Neuronal stem cell (in vitro differentiated cells): ENCODE data around the gene MYOG.

Source experiments
- DNase-seq: peaks from one replicate; pipeline ENCODE4 v3.0.0-alpha.2; 2013; ENCODE audit warnings: low spot score
- H2AFZ ChIP-seq: one replicate; pipeline ENCODE4 v1.6.1; 2013; ENCODE audit warnings: mild to moderate bottlenecking, low read length, inconsistent platforms
- H2AK5ac ChIP-seq: 2 replicates; pipeline ENCODE4 v1.6.1; 2013; ENCODE audit warnings: low read depth, mild to moderate bottlenecking, inconsistent platforms, low read length, moderate library complexity, mixed read lengths
- H2BK120ac ChIP-seq: 2 replicates; pipeline ENCODE4 v1.6.1; 2013; ENCODE audit warnings: low read depth, mild to moderate bottlenecking, inconsistent platforms, low read length, moderate library complexity, mixed read lengths
- H2BK12ac ChIP-seq: one replicate; pipeline ENCODE4 v1.6.1; 2013; ENCODE audit warnings: low read length, inconsistent platforms
- H2BK15ac ChIP-seq: 2 replicates; pipeline ENCODE4 v1.6.1; 2013; ENCODE audit warnings: mild to moderate bottlenecking, low read length, inconsistent platforms, mixed read lengths
- H2BK5ac ChIP-seq: one replicate; pipeline ENCODE4 v1.6.1; 2013; ENCODE audit warnings: inconsistent platforms, mild to moderate bottlenecking, low read length, moderate library complexity
- H3K14ac ChIP-seq: one replicate; pipeline ENCODE4 v1.6.1; 2013; ENCODE audit warnings: low read length, inconsistent platforms
- H3K18ac ChIP-seq: 2 replicates; pipeline ENCODE4 v1.6.1; 2013; ENCODE audit warnings: low read length, inconsistent platforms
- H3K23ac ChIP-seq: 2 replicates; pipeline ENCODE4 v1.6.1; 2013; ENCODE audit warnings: low read depth, mild to moderate bottlenecking, mixed read lengths, low read length, inconsistent platforms; ENCODE audit not compliant: poor library complexity
- H3K27ac ChIP-seq: replicated peaks from 3 replicates; pipeline ENCODE4 v1.5.1; 2013; ENCODE audit warnings: low read length, inconsistent platforms
- H3K27me3 ChIP-seq, 3 experiments: 2 replicates each; pipeline ENCODE4 v1.6.1; 2013; ENCODE audit warnings: low read length in 3 of 3, mild to moderate bottlenecking in 2 of 3, inconsistent platforms in 1 of 3, low read depth in 1 of 3, mixed read lengths in 1 of 3, moderate library complexity in 1 of 3; ENCODE audit not compliant: control insufficient read depth in 3 of 3, insufficient read depth in 3 of 3
- H3K36me3 ChIP-seq, 2 donors: replicated peaks in 1 of 2; 2 replicates each; pipeline ENCODE4 v1.6.1; 2013; ENCODE audit warnings: low read length in 2 of 2; ENCODE audit not compliant: control insufficient read depth in 2 of 2, insufficient read depth in 2 of 2
- H3K4ac ChIP-seq: 2 replicates; pipeline ENCODE4 v1.6.1; 2013; ENCODE audit warnings: inconsistent platforms, mild to moderate bottlenecking, low read length, moderate library complexity
- H3K4me1 ChIP-seq, 2 donors: 1 replicate in 1 of 2; 2 replicates in 1 of 2; pipeline ENCODE4 v1.6.1; 2013; ENCODE audit warnings: low read length in 2 of 2, low read depth in 1 of 2; ENCODE audit not compliant: control insufficient read depth in 2 of 2, insufficient read depth in 1 of 2
- H3K4me2 ChIP-seq: one replicate; pipeline ENCODE4 v1.6.1; 2013; ENCODE audit warnings: mild to moderate bottlenecking, low read length, inconsistent platforms; ENCODE audit not compliant: insufficient read depth, poor library complexity, severe bottlenecking
- H3K4me3 ChIP-seq, 2 donors: 2 replicates each; pipeline ENCODE4 v1.5.1; 2013; ENCODE audit warnings: low read length in 2 of 2, mild to moderate bottlenecking in 2 of 2, inconsistent platforms in 1 of 2, moderate library complexity in 1 of 2
- H3K79me1 ChIP-seq: one replicate; pipeline ENCODE4 v1.6.1; 2013; ENCODE audit warnings: low read depth, mild to moderate bottlenecking, inconsistent platforms, low read length, moderate library complexity
- H3K9ac ChIP-seq: one replicate; pipeline ENCODE4 v1.6.1; 2013; ENCODE audit warnings: mild to moderate bottlenecking, low read depth, low read length, inconsistent platforms; ENCODE audit not compliant: poor library complexity
- H3K9me3 ChIP-seq, 2 donors: replicated peaks in 1 of 2; 2 replicates each; pipeline versions ENCODE3 to v1.6.1; 2013; ENCODE audit warnings: low read length in 2 of 2, mild to moderate bottlenecking in 2 of 2, inconsistent platforms in 1 of 2, low read depth in 1 of 2, mixed read lengths in 1 of 2, moderate library complexity in 1 of 2; ENCODE audit not compliant: control insufficient read depth in 2 of 2, insufficient read depth in 1 of 2
- H4K8ac ChIP-seq: one replicate; pipeline ENCODE4 v1.6.1; 2013; ENCODE audit warnings: low read depth, mild to moderate bottlenecking, inconsistent platforms, low read length, moderate library complexity
- H4K91ac ChIP-seq: one replicate; pipeline ENCODE4 v1.6.1; 2013; ENCODE audit warnings: low read length, low read depth, mild to moderate bottlenecking, inconsistent platforms; ENCODE audit not compliant: poor library complexity
- WGBS, 2 donors: extraction: QIAGEN DNeasy Blood & Tissue Kit; methylation state at CpG; one replicate each; pipeline ENCODE4 v1.1.7; 2013; ENCODE audit warnings: missing lambda C conversion rate in 2 of 2, mixed read lengths in 1 of 2; ENCODE audit not compliant: insufficient read length in 2 of 2, insufficient replicate concordance in 1 of 2; ENCODE audit errors: extremely low coverage in 2 of 2; 5-methylcytosine and 5-hydroxymethylcytosine counted together

The MYOG gene

GRCh38 chr1:203038217-203038741, 47.5 kb downstream of the MYOG start:
- Histone ChIP-seq H3K18ac (no peak overlapping the region), H2BK120ac (no peak overlapping the region), H3K27ac (no peak overlapping the region), H4K91ac (no peak overlapping the region), H3K4me3 (no peak overlapping the region), H2BK5ac (peak overlapping the region; percentile 7), H2BK12ac (no peak overlapping the region), H3K79me1 (no peaks in the 10 kb centered on the region), H3K9ac (peak overlapping the region; percentile 10), H3K4me1 (no peaks in the 10 kb centered on the region), H2AFZ (no peak overlapping the region), H4K8ac (no peak overlapping the region), H3K23ac (peak overlapping the region; percentile 36), H2BK15ac (no peak overlapping the region), H3K4ac (no peak overlapping the region), H3K36me3 (no peaks in the 10 kb centered on the region), H3K27me3 (peaks cover 0 to 58% (median 0%) of the 10 kb centered on the region in 3 experiments), H3K4me2 (no peak overlapping the region), H2AK5ac (peak overlapping the region; percentile 47), H3K14ac (no peak overlapping the region), H3K9me3 (no peaks in the 10 kb centered on the region)
- WGBS, 2 donors = no CpG with 5 or more reads among the region's 9 CpGs
- DNase-seq = no peak

GRCh38 chr1:203037509-203038190, 48.2 kb downstream of the MYOG start:
- peak overlapping the region; percentile 35 for H2BK120ac ChIP-seq
- no peak overlapping the region for H3K4ac ChIP-seq
- no peaks in the 10 kb centered on the region for H3K9me3 ChIP-seq
- no peak overlapping the region for H2BK12ac ChIP-seq
- no peaks in the 10 kb centered on the region for H3K36me3 ChIP-seq
- H4K8ac ChIP-seq = no peak overlapping the region
- H3K4me3 ChIP-seq = no peak overlapping the region
- no peak overlapping the region for H2BK15ac ChIP-seq
- no peak overlapping the region for H2AK5ac ChIP-seq
- no CpG with 5 or more reads among the region's 10 CpGs for WGBS, 2 donors
- H4K91ac ChIP-seq = no peak overlapping the region
- no peak overlapping the region for H3K9ac ChIP-seq
- no peak overlapping the region for H3K14ac ChIP-seq
- H3K18ac ChIP-seq = no peak overlapping the region
- H3K4me2 ChIP-seq = no peak overlapping the region
- no peak overlapping the region for H3K23ac ChIP-seq
- no peaks in the 10 kb centered on the region for H3K79me1 ChIP-seq
- H3K27me3 ChIP-seq = peaks cover 0 to 59% (median 0%) of the 10 kb centered on the region in 3 experiments
- no peak overlapping the region for H3K27ac ChIP-seq
- no peak overlapping the region for H2BK5ac ChIP-seq
- DNase-seq = no peak
- no peaks in the 10 kb centered on the region for H3K4me1 ChIP-seq
- H2AFZ ChIP-seq = no peak overlapping the region

- Histone ChIP-seq H2BK15ac (no peak overlapping the region), H2AK5ac (no peak overlapping the region), H3K9ac (peak overlapping the region; percentile 26), H4K91ac (no peak overlapping the region), H2AFZ (no peak overlapping the region), H2BK12ac (no peak overlapping the region), H3K27ac (no peak overlapping the region), H3K4me1 (no peaks in the 10 kb centered on the region), H3K4ac (no peak overlapping the region), H2BK120ac (no peak overlapping the region), H3K23ac (no peak overlapping the region), H3K36me3 (no peaks in the 10 kb centered on the region), H3K18ac (peak overlapping the region; percentile 54), H3K4me2 (no peak overlapping the region), H4K8ac (no peak overlapping the region), H3K14ac (no peak overlapping the region), H3K79me1 (no peaks in the 10 kb centered on the region), H2BK5ac (no peak overlapping the region), H3K27me3 (peaks cover 0 to 65% (median 0%) of the 10 kb centered on the region in 3 experiments), H3K9me3 (no peaks in the 10 kb centered on the region), H3K4me3 (no peak overlapping the region)
- no CpG with 5 or more reads among the region's 2 CpGs for WGBS, 2 donors
- no peak for DNase-seq
These were observed 49.3 kb downstream of the MYOG start for GRCh38 chr1:203036537-203036936.

- Histone ChIP-seq H3K4me2 (no peak overlapping the region), H4K8ac (no peak overlapping the region), H3K9ac (peak overlapping the region; percentile 26), H3K79me1 (no peaks in the 10 kb centered on the region), H3K4me3 (no peak overlapping the region), H4K91ac (no peak overlapping the region), H3K4ac (no peak overlapping the region), H3K18ac (peak overlapping the region; percentile 54), H2BK15ac (no peak overlapping the region), H3K9me3 (no peaks in the 10 kb centered on the region), H3K4me1 (no peaks in the 10 kb centered on the region), H3K27ac (no peak overlapping the region), H2AK5ac (peak overlapping the region; percentile 13), H2BK120ac (no peak overlapping the region), H3K36me3 (no peaks in the 10 kb centered on the region), H2BK12ac (no peak overlapping the region), H3K14ac (no peak overlapping the region), H2AFZ (no peak overlapping the region), H2BK5ac (no peak overlapping the region), H3K27me3 (peaks cover 0 to 64% (median 0%) of the 10 kb centered on the region in 3 experiments), H3K23ac (no peak overlapping the region)
- no CpG with 5 or more reads among the region's 4 CpGs for WGBS, 2 donors
- no peak for DNase-seq
These were observed 49.7 kb downstream of the MYOG start for GRCh38 chr1:203036135-203036534.
